Upper lobe of left lung (tissue), 6 donors: ENCODE measurements around the gene SLC13A3. TPM values are rescaled to one million over a fixed set of nuclear protein-coding genes. Genes with fewer than 3 reads are reported as not detected.

Experiments
- ATAC-seq, 2 donors: fragments of 200-7000 bp; cut with Tn5 transposase; one replicate each; pipeline ENCODE4 v1.9.1; 2022; ENCODE audit warnings: mild to moderate bottlenecking in 2 of 2, moderate library complexity in 2 of 2; ENCODE audit not compliant: low FRiP score in 2 of 2
- DNase-seq, 2 donors: peaks; one replicate each; pipeline ENCODE4 v3.0.0-alpha.2; 2019 to 2020
- H3K27ac ChIP-seq, 4 donors: fragments of 200-600 bp; sonication (generic); one replicate each; pipeline ENCODE4 v1.5.1; 2016 to 2019
- H3K27me3 ChIP-seq, 4 donors: fragments of 200-600 bp; sonication (generic); one replicate each; pipeline ENCODE4 v1.5.1; 2017 to 2019
- H3K36me3 ChIP-seq, 4 donors: fragments of 200-600 bp; sonication (generic); one replicate each; pipeline ENCODE4 v1.5.1; 2016 to 2019
- H3K4me1 ChIP-seq, 4 donors: fragments of 200-600 bp; sonication (generic); one replicate each; pipeline ENCODE4 v1.5.1; 2018 to 2019
- H3K4me3 ChIP-seq, 4 donors: fragments of 200-600 bp; sonication (generic); one replicate each; pipeline ENCODE4 v1.5.1; 2017 to 2019; ENCODE audit warnings: mild to moderate bottlenecking in 2 of 4, moderate library complexity in 1 of 4
- H3K9me3 ChIP-seq, 4 donors: fragments of 200-600 bp; sonication (generic); one replicate each; pipeline ENCODE4 v1.5.1; 2018 to 2019
- CTCF ChIP-seq, 6 experiments: fragments of 450-650 bp in 4 of 6; fragments of 200-600 bp in 2 of 6; sonication (generic) in 2 of 6; IDR thresholded peaks; one replicate each; pipeline ENCODE4 v1.5.1; 2016 to 2019; ENCODE audit warnings: antibody characterized with exemption in 6 of 6
- EP300 ChIP-seq, 4 donors: sonication (generic); formaldehyde crosslinking; IDR thresholded peaks; one replicate each; pipeline ENCODE4 v1.5.1; 2017; ENCODE audit warnings: antibody characterized with exemption in 4 of 4, control low read depth in 2 of 4
- POLR2A ChIP-seq, 4 donors: fragments of 450-650 bp; IDR thresholded peaks; one replicate each; pipeline ENCODE4 v1.5.1; 2016 to 2017; ENCODE audit warnings: antibody characterized with exemption in 4 of 4, mild to moderate bottlenecking in 2 of 4
- POLR2AphosphoS5 ChIP-seq, 2 donors: sonication (generic); formaldehyde crosslinking; IDR thresholded peaks; one replicate each; pipeline ENCODE4 v1.5.1; 2017; ENCODE audit warnings: antibody characterized with exemption in 2 of 2
- WGBS, 2 donors: methylation state at CpG; one replicate each; pipeline ENCODE4 v1.1.5; 2017 to 2018; 5-methylcytosine and 5-hydroxymethylcytosine counted together
- total RNA-seq, 6 donors: library from RNA; depleted of rRNA in 4 of 6; stranded (reverse); fragments of >200 nt in 4 of 6; gene quantifications; one replicate each; pipeline versions ENCODE4 v1.1.0 to v1.2.1, GENCODE V29; 2016 to 2021
- donor health status: DM: no; HTN: no; CAD: no; lungs with moderate emphysema.
- donor health status: DM: no; HTN: yes; CAD: no; lungs with severe emphysema.

The SLC13A3 gene
- total RNA-seq, 6 donors from 2014 or later, result 0.88 to 11.5 (median 1.3) TPM

GRCh38 chr20:46674253-46675083 is 23.2 kb upstream of the SLC13A3 start:
- Histone ChIP-seq H3K9me3 (peaks cover 8 to 17% (median 12%) of the 10 kb centered on the region in 4 donors), H3K4me3 (no peak overlapping the region), H3K27ac (no peak overlapping the region), H3K36me3 (no peaks in the 10 kb centered on the region), H3K4me1 (no peaks in the 10 kb centered on the region), H3K27me3 (no peaks in the 10 kb centered on the region)
- 66 to 84% methylated on average over 13 to 14 of the region's 14 CpGs for WGBS, 2 donors
- peak in 1 of 2 donors; percentile 48 for DNase-seq
- no peak for TF ChIP-seq CTCF (IDR thresholded peaks at IDR 0.05)
- no peak for TF ChIP-seq POLR2AphosphoS5 (IDR thresholded peaks at IDR 0.05)
- TF ChIP-seq EP300 (IDR thresholded peaks at IDR 0.05), result no peak
- no peak for TF ChIP-seq POLR2A (IDR thresholded peaks at IDR 0.05)
- no peak for ATAC-seq

GRCh38 chr20:46673394-46674252 is 22.4 kb upstream of the SLC13A3 start:
- ATAC-seq, result no peak

GRCh38 chr20:46672543-46673148 is 21.4 kb upstream of the SLC13A3 start:
- H3K4me1 ChIP-seq, result no peaks in the 10 kb centered on the region
- H3K27me3 ChIP-seq, result no peaks in the 10 kb centered on the region
- DNase-seq (no peak), ATAC-seq (no peak)
- peaks cover 8 to 17% (median 12%) of the 10 kb centered on the region in 4 donors for H3K9me3 ChIP-seq
- no peak overlapping the region for H3K27ac ChIP-seq
- H3K36me3 ChIP-seq, result no peaks in the 10 kb centered on the region
- WGBS, 2 donors, result 100% methylated on average over 1 to 5 of the region's 5 CpGs
- no peak for TF ChIP-seq POLR2A (IDR thresholded peaks at IDR 0.05)
- TF ChIP-seq CTCF (IDR thresholded peaks at IDR 0.05), result no peak
- TF ChIP-seq EP300 (IDR thresholded peaks at IDR 0.05), result no peak
- no peak for TF ChIP-seq POLR2AphosphoS5 (IDR thresholded peaks at IDR 0.05)
- no peak overlapping the region for H3K4me3 ChIP-seq

More at GRCh38 chr20:46673394-46674252, 22.4 kb upstream of the SLC13A3 start:
- H3K4me3 ChIP-seq, result no peak overlapping the region
- H3K4me1 ChIP-seq, result no peaks in the 10 kb centered on the region
- no peaks in the 10 kb centered on the region for H3K36me3 ChIP-seq
- H3K27ac ChIP-seq, result no peak overlapping the region
- no peaks in the 10 kb centered on the region for H3K27me3 ChIP-seq
- 82 to 86% methylated on average over 11 of the region's 11 CpGs for WGBS, 2 donors
- H3K9me3 ChIP-seq, result peaks cover 8 to 17% (median 12%) of the 10 kb centered on the region in 4 donors
- no peak for DNase-seq
- TF ChIP-seq POLR2AphosphoS5 (IDR thresholded peaks at IDR 0.05) (no peak), CTCF (IDR thresholded peaks at IDR 0.05) (no peak), POLR2A (IDR thresholded peaks at IDR 0.05) (no peak), EP300 (IDR thresholded peaks at IDR 0.05) (no peak)

DNA sequence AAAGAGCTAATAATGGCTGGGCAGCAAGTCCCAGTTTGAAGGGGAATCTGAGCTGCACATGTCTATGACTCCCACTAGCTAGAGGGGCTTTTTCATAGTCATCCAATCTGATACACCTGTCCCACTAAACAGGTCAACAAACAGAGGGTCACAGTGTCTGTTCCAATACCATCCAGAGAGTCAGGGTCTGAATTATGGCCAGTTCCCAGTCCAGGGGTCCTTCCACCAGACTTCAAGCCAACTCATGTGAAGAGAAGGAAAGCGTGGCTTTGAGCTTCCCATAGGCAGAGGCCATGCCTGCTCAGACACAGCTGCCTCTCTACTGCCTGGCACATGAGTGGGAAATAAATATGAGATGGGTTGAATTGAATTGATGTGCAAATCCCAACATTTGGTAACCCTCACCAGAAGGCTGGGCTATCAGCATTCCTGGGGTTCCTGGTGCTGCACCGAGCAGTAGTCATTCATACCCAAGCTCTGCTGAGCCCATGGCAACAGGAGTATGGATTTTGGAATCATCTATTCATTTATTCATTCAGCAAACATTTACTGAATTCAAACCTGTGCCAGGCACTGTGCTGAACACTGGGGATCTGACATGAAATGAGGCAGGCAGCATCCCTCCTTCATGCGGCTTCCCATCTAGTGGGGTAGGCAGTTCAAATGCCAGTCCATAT is 20.7 kb upstream of the SLC13A3 start:
- no peak for DNase-seq
- no peaks in the 10 kb centered on the region for H3K4me1 ChIP-seq
- TF ChIP-seq CTCF (IDR thresholded peaks at IDR 0.05), result no peak
- no peak for TF ChIP-seq EP300 (IDR thresholded peaks at IDR 0.05)
- TF ChIP-seq POLR2A (IDR thresholded peaks at IDR 0.05), result no peak
- TF ChIP-seq POLR2AphosphoS5 (IDR thresholded peaks at IDR 0.05), result no peak
- ATAC-seq, result no peak
- no peaks in the 10 kb centered on the region for H3K27me3 ChIP-seq
- no peaks in the 10 kb centered on the region for H3K36me3 ChIP-seq
- no peak overlapping the region for H3K27ac ChIP-seq
- H3K4me3 ChIP-seq, result no peak overlapping the region
- WGBS, 2 donors, result 96 to 98% methylated on average over 3 of the region's 3 CpGs
- H3K9me3 ChIP-seq, result peaks cover 8 to 17% (median 12%) of the 10 kb centered on the region in 4 donors
